Measurements from ENCODE around the gene PDE3A. TPM values are rescaled to one million over a fixed set of nuclear protein-coding genes. Genes with fewer than 3 reads are reported as not detected.
"Not testable (repeated sequence)": the region's sequence is repeated elsewhere in the genome, so short reads cannot be mapped to it uniquely, and the experiment has no call there.

Gene PDE3A
- total RNA-seq, 1 donor from 2014 or later: 8.5 TPM

- DNase-seq (ENCODE audit: low spot score): no peak
These were observed 180.9 kb downstream of the PDE3A start for GRCh38 chr12:20549108-20549719.

- DNase-seq (ENCODE audit: low spot score): not testable (repeated sequence)
These were observed 183.6 kb downstream of the PDE3A start for GRCh38 chr12:20551742-20552442.

GRCh38 chr12:20552586-20552985 lies 184.2 kb downstream of the PDE3A start:
- not testable (repeated sequence) for DNase-seq (ENCODE audit: low spot score)

GRCh38 chr12:20555015-20555414 lies 186.7 kb downstream of the PDE3A start:
- DNase-seq (ENCODE audit: low spot score): no peak

- DNase-seq (ENCODE audit: low spot score): no peak
These were observed 187.4 kb downstream of the PDE3A start for GRCh38 chr12:20555771-20556170.

GRCh38 chr12:20557096-20557495 lies 188.8 kb downstream of the PDE3A start:
- DNase-seq (ENCODE audit: low spot score): no peak

- DNase-seq (ENCODE audit: low spot score): no peak
These were observed 192.6 kb downstream of the PDE3A start for GRCh38 chr12:20560935-20561334.

- no peak for DNase-seq (ENCODE audit: low spot score)
These were observed 193.5 kb downstream of the PDE3A start for GRCh38 chr12:20561871-20562270.

GRCh38 chr12:20567413-20567812 lies 199.1 kb downstream of the PDE3A start:
- DNase-seq (ENCODE audit: low spot score): no peak

GRCh38 chr12:20572451-20572850 lies 204.1 kb downstream of the PDE3A start:
- no peak for DNase-seq (ENCODE audit: low spot score)

GRCh38 chr12:20576528-20576927 lies 208.2 kb downstream of the PDE3A start:
- no peak for DNase-seq (ENCODE audit: low spot score)

- DNase-seq (ENCODE audit: low spot score): no peak
These were observed 208.7 kb downstream of the PDE3A start for GRCh38 chr12:20577054-20577453.

- no peak for DNase-seq (ENCODE audit: low spot score)
These were observed 209.8 kb downstream of the PDE3A start for GRCh38 chr12:20578142-20578541.

GRCh38 chr12:20585055-20585625 lies 216.8 kb downstream of the PDE3A start:
- DNase-seq (ENCODE audit: low spot score): no peak

- no peak for DNase-seq (ENCODE audit: low spot score)
These were observed 217.6 kb downstream of the PDE3A start for GRCh38 chr12:20585913-20586312.

- DNase-seq (ENCODE audit: low spot score): no peak
These were observed 219.7 kb downstream of the PDE3A start for GRCh38 chr12:20588042-20588441.

- DNase-seq (ENCODE audit: low spot score): no peak
These were observed 222.2 kb downstream of the PDE3A start for GRCh38 chr12:20590570-20590969.

GRCh38 chr12:20592556-20592955 lies 224.2 kb downstream of the PDE3A start:
- DNase-seq (ENCODE audit: low spot score): no peak

- no peak for DNase-seq (ENCODE audit: low spot score)
These were observed 225.3 kb downstream of the PDE3A start for GRCh38 chr12:20593611-20594010.

GRCh38 chr12:20596061-20596460 lies 227.7 kb downstream of the PDE3A start:
- no peak for DNase-seq (ENCODE audit: low spot score)

GRCh38 chr12:20599757-20600156 lies 231.4 kb downstream of the PDE3A start:
- DNase-seq (ENCODE audit: low spot score): no peak

GRCh38 chr12:20601668-20602280 lies 233.4 kb downstream of the PDE3A start:
- no peak for DNase-seq (ENCODE audit: low spot score)
